Prostate gland (tissue), 2 donors: ENCODE measurements around the gene PTPRM. TPM values are rescaled to one million over a fixed set of nuclear protein-coding genes. Genes with fewer than 3 reads are reported as not detected.

Source experiments
- DNase-seq: peaks from one replicate; pipeline ENCODE4 v3.0.0-alpha.2; 2019; ENCODE audit warnings: low spot score
- H3K27ac ChIP-seq, 2 donors: fragments of 200-600 bp; sonication (generic); 2 replicates each; pipeline ENCODE4 v1.5.1; 2017 to 2019
- H3K27me3 ChIP-seq: fragments of 200-600 bp; sonication (generic); replicated peaks from 2 replicates; pipeline ENCODE4 v1.5.1; 2019; ENCODE audit not compliant: insufficient read depth
- H3K36me3 ChIP-seq, 2 donors: fragments of 200-600 bp; sonication (generic); 1 replicate in 1 of 2; 2 replicates in 1 of 2; pipeline versions ENCODE4 v1.5.1 to v1.8.1; 2017 to 2019
- H3K4me1 ChIP-seq: fragments of 200-600 bp; sonication (generic); replicated peaks from 2 replicates; pipeline ENCODE4 v1.5.1; 2019
- H3K4me3 ChIP-seq, 2 donors: fragments of 200-600 bp; sonication (generic); 2 replicates each; pipeline ENCODE4 v1.5.1; 2017 to 2019
- H3K9me3 ChIP-seq: fragments of 200-600 bp; sonication (generic); 2 replicates; pipeline ENCODE4 v1.5.1; 2017
- CTCF ChIP-seq, 4 experiments: fragments of 200-600 bp in 2 of 4; fragments of 450-650 bp in 2 of 4; sonication (generic) in 2 of 4; IDR thresholded peaks; 1 replicate in 3 of 4; 2 replicates in 1 of 4; pipeline ENCODE4 v1.5.1; 2016 to 2019; ENCODE audit warnings: antibody characterized with exemption in 4 of 4, mild to moderate bottlenecking in 2 of 4, moderate library complexity in 2 of 4
- POLR2A ChIP-seq: fragments of 450-650 bp; IDR thresholded peaks from one replicate; pipeline ENCODE4 v1.6.1; 2016; ENCODE audit warnings: antibody characterized with exemption, mild to moderate bottlenecking
- POLR2AphosphoS5 ChIP-seq: sonication (generic); formaldehyde crosslinking; IDR thresholded peaks from one replicate; pipeline ENCODE4 v1.6.1; 2017; ENCODE audit warnings: antibody characterized with exemption
- WGBS: methylation state at CpG from one replicate; pipeline ENCODE4 v1.1.5; 2018; 5-methylcytosine and 5-hydroxymethylcytosine counted together
- intact Hi-C: fragments of 100-400 bp; cut with DNase I; formaldehyde crosslinking; loops from one replicate; pipeline ENCODE4 v1.14.2; 2022
- total RNA-seq, 2 donors: library from RNA; depleted of rRNA; stranded (reverse); fragments of >200 nt; gene quantifications; one replicate each; pipeline ENCODE4 v1.1.0, GENCODE V29; 2016

Gene PTPRM
- total RNA-seq, 2 donors from 2014 or later, result 32.9 to 92.6 TPM

- 80% methylated on average over 5 of the region's 5 CpGs for WGBS
- Histone ChIP-seq H3K4me3 (no peak overlapping the region), H3K27me3 (no peaks in the 10 kb centered on the region), H3K36me3 (no peaks in the 10 kb centered on the region), H3K9me3 (no peaks in the 10 kb centered on the region), H3K4me1 (no peaks in the 10 kb centered on the region), H3K27ac (no peak overlapping the region)
- TF ChIP-seq CTCF (IDR thresholded peaks at IDR 0.05) (no peak), POLR2AphosphoS5 (no peak)
- intact Hi-C loops, result no loop called here
- DNase-seq, result no peak
These were observed 257.9 kb downstream of the PTPRM start for GRCh38 chr18:7824970-7825369.

- Histone ChIP-seq H3K27ac (no peak overlapping the region), H3K4me1 (no peaks in the 10 kb centered on the region), H3K36me3 (no peaks in the 10 kb centered on the region), H3K9me3 (no peaks in the 10 kb centered on the region), H3K4me3 (no peak overlapping the region), H3K27me3 (no peaks in the 10 kb centered on the region)
- no peak for TF ChIP-seq POLR2A
- no peak for TF ChIP-seq CTCF (IDR thresholded peaks at IDR 0.05)
- TF ChIP-seq POLR2AphosphoS5, result no peak
- intact Hi-C loops, result no loop called here
- 84% methylated on average over 3 of the region's 3 CpGs for WGBS
- DNase-seq, result no peak
These were observed 263.4 kb downstream of the PTPRM start for GRCh38 chr18:7830468-7830867.

- Histone ChIP-seq H3K27ac (no peak overlapping the region), H3K4me3 (no peak overlapping the region), H3K36me3 (no peaks in the 10 kb centered on the region), H3K9me3 (no peaks in the 10 kb centered on the region), H3K27me3 (no peaks in the 10 kb centered on the region), H3K4me1 (no peaks in the 10 kb centered on the region)
- intact Hi-C loops, result no loop called here
- 96% methylated on average over 2 of the region's 2 CpGs for WGBS
- TF ChIP-seq CTCF (IDR thresholded peaks at IDR 0.05) (no peak), POLR2A (no peak), POLR2AphosphoS5 (no peak)
- DNase-seq, result no peak
These were observed 272.4 kb downstream of the PTPRM start for GRCh38 chr18:7839548-7839947.

GRCh38 chr18:7840411-7840810 is 273.3 kb downstream of the PTPRM start:
- no peak for DNase-seq
- H3K27ac ChIP-seq, result no peak overlapping the region
- intact Hi-C loops, result no loop called here
- TF ChIP-seq POLR2A (no peak), CTCF (IDR thresholded peaks at IDR 0.05) (no peak), POLR2AphosphoS5 (peak; percentile 31)
- WGBS, result 33% methylated on average over 2 of the region's 2 CpGs
- no peaks in the 10 kb centered on the region for H3K4me1 ChIP-seq
- no peaks in the 10 kb centered on the region for H3K9me3 ChIP-seq
- no peaks in the 10 kb centered on the region for H3K27me3 ChIP-seq
- no peak overlapping the region for H3K4me3 ChIP-seq
- H3K36me3 ChIP-seq, result no peaks in the 10 kb centered on the region

GRCh38 chr18:7844017-7844416 is 276.9 kb downstream of the PTPRM start:
- intact Hi-C loops, result no loop called here
- no peaks in the 10 kb centered on the region for H3K4me1 ChIP-seq
- no peak overlapping the region for H3K27ac ChIP-seq
- no peaks in the 10 kb centered on the region for H3K36me3 ChIP-seq
- TF ChIP-seq POLR2AphosphoS5 (no peak), CTCF (IDR thresholded peaks at IDR 0.05) (no peak)
- WGBS, result 100% methylated on average over 2 of the region's 2 CpGs
- no peak for DNase-seq
- H3K9me3 ChIP-seq, result no peaks in the 10 kb centered on the region
- no peaks in the 10 kb centered on the region for H3K27me3 ChIP-seq
- no peak overlapping the region for H3K4me3 ChIP-seq
